HK-2 (cell line): ENCODE measurements around the gene NDRG4.

Experiments used
- DNase-seq: peaks from one replicate; pipeline ENCODE4 v3.0.0-alpha.2; 2018; ENCODE audit not compliant: unreplicated experiment

The NDRG4 gene

DNA sequence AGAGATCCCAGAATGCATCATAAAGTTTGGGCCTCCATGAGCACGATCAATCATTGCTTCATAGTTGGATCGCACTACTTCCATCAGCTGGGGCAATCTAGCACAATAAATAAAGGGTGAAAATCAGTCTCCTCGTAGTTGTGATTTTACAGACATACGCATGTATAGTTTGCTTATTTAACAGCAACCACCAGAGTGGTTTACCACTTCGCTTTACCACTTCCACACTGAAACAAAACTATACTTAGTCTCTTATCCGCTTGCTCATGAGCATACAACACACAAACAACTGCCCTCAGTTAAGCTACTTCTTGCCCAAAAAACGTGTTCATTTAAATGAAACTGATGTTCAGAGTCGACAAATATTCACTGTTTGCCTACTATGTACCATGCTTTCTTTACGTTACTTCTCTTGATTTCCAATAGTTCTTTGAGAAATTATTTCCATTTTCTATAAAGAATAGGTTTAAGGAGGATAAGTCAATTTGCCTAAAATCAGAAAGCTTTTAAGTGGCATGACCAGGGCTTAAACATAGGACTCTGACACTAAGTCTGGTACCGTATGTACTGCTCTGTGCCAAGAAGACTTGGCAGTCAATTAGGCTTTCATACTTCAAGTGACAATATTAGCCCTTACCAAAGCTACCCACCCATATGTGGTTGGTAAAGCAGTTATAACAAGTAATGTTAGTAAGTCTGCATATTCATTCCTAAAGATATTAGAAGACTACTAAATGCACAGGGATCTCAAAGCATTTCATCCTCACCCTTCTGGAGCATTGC, 37.4 kb downstream of the NDRG4 start:
- no peak for DNase-seq

DNA sequence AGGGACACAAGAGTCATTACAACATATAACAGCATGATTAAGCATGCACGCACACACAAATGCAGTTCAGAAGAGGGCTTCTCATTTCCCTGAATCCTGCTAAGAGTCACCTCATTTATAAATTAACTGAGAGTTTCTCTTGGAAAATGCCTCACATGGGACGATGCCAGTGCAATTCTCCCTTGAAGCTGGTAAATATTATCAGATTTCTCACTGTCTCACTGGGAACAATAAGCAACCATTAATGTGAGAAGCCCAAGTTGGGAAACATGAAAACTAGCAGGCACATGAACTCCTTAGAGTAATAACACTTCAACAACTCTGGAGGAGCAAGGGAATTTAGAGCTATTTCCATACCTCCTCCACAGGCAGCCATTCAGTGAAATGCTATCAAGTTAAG, 41.8 kb downstream of the NDRG4 start:
- no peak for DNase-seq

DNA sequence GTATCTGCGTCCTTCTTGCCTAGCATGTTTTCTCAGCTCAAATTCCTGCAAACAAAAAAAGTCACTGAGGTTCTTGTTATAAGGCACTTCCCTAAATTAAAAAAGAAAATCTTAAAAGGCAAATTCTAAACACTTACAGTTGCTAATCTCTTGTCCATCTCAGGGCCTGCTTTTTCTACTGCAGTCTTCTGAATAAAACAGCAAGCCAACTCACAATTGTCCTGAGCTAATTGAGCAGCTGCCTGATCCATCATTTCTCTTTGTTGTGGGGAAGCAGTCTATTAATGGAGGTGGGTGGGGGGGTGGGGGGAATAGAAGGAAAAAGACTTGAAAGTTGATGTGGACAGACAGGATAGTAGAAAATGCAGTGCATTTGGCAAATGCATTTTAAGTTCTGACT, 42.3 kb downstream of the NDRG4 start:
- DNase-seq, result no peak

DNA sequence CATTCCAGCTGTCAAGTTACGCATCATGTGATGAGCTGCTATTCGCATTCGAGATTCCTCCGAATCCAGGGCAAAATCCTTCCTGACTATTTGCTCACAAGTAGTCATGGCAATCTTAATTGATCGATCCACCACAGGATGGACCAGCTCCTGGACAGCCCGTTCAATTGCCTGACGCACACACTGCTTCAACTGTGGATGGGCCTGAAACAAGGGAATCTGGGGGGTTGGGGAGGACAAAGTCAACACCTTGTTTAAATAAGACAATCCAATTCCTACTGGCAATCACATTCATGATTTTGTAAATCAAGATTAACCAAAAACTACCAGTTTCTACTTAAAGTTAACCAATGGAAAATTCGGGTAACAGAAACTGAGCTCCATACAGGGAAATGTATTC, 43.7 kb downstream of the NDRG4 start:
- DNase-seq, result no peak

DNA sequence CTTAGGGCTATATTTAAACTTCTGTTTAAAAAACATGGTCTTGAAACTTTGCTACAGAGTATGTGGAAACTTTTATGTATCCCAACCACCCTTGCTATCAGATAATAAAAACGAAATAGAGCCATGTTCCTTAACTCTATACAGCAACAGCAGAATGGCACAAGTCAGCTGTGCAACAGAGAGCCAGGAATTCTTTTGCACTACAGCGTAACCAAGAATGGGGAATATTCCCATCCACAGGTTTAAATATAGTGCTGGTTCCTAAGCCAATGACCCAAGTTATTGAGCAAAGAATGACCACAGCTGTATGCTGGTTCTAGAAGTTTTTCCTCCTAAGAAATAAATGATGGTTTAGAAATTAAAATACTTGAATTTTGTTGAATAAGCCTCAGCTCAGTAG, 48.4 kb downstream of the NDRG4 start:
- DNase-seq, result no peak

DNA sequence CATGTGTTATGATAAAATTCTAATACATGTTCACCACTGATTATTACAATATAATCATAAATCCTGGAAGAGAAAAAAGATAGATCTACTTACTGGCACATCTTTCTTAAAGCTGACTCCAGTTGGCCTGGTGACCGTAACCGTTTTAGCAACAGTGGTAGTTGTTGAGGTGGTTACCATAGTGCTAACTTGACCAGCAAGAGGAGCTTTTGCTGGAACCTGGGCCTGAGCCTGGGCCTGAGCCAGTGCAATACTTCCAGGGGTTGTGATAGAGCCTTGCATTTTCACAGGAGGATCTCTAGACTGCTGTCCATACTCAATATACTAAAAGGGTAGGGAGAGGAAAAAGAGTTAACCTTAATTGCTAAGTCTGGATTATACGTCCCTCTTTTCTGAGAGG, 51.6 kb downstream of the NDRG4 start:
- no peak for DNase-seq

DNA sequence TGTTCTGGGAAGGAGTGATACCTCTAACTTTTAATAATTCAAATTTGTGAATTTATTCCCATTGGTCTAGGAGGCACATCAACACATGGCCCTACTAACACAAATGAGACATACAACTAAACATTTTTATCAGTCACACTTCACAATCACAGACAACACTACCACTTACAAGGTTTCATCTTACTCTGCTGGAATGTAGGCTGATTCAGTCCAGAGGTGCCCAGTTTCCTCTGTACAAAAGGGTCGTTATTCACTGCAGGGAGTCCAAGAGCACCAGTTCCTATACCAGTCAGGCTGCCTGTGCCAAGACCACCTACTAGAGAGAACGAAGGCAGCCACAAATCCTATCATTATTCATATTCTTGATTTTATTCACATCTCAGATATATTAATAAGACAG, 56.7 kb downstream of the NDRG4 start:
- no peak for DNase-seq
